ENCODE measurements around the gene CAPN15.
A peak's percentile ranks its signal among the peaks of the same experiment; 100 is the strongest.

The CAPN15 gene

GRCh38 chr16:563072-563644, 35.6 kb downstream of the CAPN15 start:
- DNase-seq = no peak

- DNase-seq = no peak
Measured at GRCh38 chr16:564690-565418, 37.3 kb downstream of the CAPN15 start.

- DNase-seq = no peak
Measured at GRCh38 chr16:565419-566330, 38.2 kb downstream of the CAPN15 start.

- DNase-seq = peak; percentile 73
Measured at GRCh38 chr16:566475-567372, 39.2 kb downstream of the CAPN15 start, which contains the start of gene NHLRC4. NHLRC4 (plus strand) TSS chr16:567005; CDS start chr16:568048, 1,043 bp downstream.

GRCh38 chr16:567373-568256, 40.1 kb downstream of the CAPN15 start:
- no peak for DNase-seq

GRCh38 chr16:568401-569258, 41.1 kb downstream of the CAPN15 start:
- DNase-seq = no peak

GRCh38 chr16:569445-570254, 42.1 kb downstream of the CAPN15 start, which contains the start of gene PIGQ:
PIGQ (plus strand) TSS chr16:569968; CDS start chr16:574075, 4,107 bp downstream.
- DNase-seq = peak; percentile 82

GRCh38 chr16:572865-573650, 45.5 kb downstream of the CAPN15 start:
- DNase-seq = no peak

- no peak for DNase-seq
Measured at GRCh38 chr16:574021-574760, 46.7 kb downstream of the CAPN15 start.

GRCh38 chr16:575354-576196, 48.1 kb downstream of the CAPN15 start:
- DNase-seq = no peak

- no peak for DNase-seq
Measured at GRCh38 chr16:576197-576822, 48.8 kb downstream of the CAPN15 start.

GRCh38 chr16:576823-577201, 49.3 kb downstream of the CAPN15 start:
- DNase-seq = no peak

GRCh38 chr16:577796-578195, 50.3 kb downstream of the CAPN15 start:
- DNase-seq = no peak

- DNase-seq = no peak
Measured at GRCh38 chr16:578232-578869, 50.8 kb downstream of the CAPN15 start.

GRCh38 chr16:578870-579405, 51.4 kb downstream of the CAPN15 start:
- no peak for DNase-seq
